Measurements from ENCODE around the gene SKIC8.

Gene SKIC8

DNA sequence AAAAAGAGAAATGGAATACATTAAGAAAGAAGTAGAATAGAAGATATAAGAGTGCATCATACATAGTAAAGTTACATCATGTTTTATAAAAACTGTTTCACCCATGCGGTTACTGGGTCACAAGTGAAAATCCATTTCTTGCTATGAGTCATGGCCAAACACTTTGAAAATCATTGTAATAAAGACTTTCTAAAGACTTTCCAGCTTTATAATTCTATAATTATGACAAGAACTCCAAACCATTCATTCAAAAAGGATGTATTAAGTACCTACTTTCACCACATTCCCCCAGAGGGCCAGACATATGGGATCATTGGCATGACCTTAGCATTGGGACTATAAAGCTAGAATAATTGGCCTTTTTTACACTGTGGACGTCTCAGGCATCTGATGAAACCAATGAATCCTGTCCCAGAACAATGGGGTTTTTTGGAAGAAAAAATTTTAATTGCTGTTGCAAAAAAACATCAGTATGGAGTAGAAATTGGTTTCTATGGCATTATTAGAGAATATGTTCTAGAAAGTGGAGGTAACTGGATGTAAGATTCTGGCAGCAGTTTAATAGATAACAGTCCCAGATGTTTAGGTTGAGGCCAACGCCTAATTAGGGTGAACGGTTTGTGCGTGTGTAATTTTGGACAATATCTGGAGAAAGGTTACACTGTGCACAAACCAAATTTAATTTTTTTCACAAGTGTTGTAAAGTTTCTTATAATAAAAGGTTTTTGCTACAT, 3.3 kb upstream of the SKIC8 start:
- in situ Hi-C loops (cut with HindIII; ENCODE audit: low sequenced_read_pairs) = no loop called here

DNA sequence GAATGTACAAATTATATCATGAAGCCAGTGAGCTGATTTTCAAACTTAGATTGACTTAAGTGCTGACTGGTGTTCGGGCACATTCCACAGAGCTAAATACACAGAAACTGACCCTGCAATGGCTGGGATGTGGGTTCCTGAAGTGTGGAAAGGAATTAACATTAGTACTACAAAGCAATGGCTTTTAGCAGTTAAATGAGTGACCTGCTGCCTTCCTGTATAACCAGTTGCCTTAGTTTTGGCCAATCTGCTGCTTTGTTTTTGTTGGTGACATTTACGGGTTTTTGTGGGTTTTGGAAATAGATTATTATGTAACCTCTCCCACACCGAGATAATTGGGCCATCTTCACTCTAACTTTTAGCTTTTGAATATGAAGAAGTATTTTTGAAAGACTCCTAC, 2.4 kb upstream of the SKIC8 start:
- in situ Hi-C loops (cut with HindIII; ENCODE audit: low sequenced_read_pairs) = no loop called here

DNA sequence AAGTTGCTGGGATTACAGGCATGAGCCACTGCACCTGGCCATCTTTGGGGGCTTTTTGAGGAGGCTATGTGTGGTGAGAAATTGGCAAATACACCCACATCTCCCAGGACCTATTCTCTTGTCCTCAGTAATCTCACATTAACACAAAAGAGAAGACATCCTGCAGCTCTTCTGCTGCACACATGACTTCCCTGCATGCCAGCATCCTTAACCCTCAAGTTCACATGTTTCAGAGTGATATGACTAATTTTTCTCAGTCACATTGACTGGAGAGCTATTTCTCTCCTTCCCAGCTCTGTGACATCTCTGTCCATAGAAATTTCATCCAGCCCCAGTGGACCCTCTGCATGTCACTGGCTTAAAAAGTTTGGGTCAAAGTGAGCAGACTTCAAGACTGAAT, 1.9 kb upstream of the SKIC8 start:
- in situ Hi-C loops (cut with HindIII; ENCODE audit: low sequenced_read_pairs) = no loop called here

DNA sequence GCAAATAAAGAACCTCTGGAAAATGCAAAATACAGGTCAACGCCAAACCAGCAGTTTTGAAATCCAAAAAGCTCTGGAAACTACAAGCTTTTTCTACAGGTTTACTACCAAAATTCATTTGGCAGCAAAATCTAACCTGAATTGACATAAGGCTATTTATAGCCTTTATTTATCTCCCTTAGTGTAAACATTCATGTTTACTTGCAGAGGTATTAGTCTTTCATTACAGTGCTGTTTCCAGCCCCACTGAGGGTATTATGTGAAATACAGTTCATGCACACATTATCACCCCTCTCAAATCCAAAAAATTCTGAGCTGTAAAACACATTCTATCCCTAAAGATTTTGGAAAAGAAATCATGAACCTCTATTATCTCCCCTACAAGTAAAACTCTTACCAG, 7.2 kb downstream of the SKIC8 start:
- in situ Hi-C loops (cut with HindIII; ENCODE audit: low sequenced_read_pairs) = no loop called here

DNA sequence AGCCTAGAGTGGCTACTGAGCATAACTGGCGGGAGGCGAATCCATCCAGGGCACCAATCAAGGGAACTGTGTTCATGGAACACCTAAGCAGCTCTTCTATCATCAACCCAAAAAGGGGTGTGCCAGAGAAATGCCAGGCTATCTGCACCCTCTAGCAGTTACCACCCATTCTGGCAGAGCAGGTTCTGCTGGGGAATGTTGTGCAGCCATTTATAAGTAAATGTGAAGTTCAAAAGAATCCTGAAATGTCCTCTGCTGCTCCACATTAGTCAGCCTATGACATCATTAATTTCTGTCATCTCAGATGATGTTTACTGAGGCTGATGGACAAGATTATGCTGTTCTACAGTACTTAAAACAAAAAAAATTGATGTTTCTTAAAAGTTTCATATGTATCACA, 7.7 kb downstream of the SKIC8 start:
- in situ Hi-C loops (cut with HindIII; ENCODE audit: low sequenced_read_pairs) = no loop called here

DNA sequence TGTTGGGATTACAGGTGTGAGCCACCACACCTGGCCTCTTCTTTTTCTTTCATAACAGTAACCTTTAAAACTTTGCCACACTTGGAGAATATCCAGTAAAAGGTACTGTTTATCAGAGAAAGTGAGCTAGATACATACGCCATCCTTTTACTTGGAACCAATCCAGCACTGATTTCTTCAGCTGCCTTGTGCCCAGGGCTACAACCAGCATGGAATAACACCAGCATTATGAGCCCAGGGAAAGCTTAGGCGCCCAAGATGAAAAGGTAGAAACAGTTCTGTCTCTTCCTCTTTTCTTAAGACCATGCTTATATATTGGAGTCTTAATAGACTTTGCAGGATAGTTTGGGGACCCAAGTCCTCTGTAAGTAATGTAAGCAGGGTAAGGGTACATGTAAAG, 8.4 kb downstream of the SKIC8 start:
- in situ Hi-C loops (cut with HindIII; ENCODE audit: low sequenced_read_pairs) = no loop called here

DNA sequence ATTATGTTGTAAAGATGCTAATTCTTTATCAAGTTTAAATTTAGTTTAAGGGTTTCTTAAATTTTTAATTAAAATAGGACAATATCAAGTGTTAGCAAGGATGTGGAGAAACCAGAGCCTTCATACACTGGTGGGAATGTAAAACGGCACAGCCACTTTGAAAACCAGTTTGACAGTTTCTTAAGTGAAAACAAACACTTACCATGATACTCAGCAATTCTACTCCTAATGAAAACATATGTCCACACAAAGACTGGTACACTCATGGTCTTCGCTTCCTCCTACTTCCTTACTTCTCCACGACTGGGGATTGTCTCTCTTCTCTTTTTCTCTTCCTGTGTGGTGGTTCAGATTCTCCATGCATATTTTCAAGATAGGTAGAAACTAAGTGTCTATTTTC, 9.2 kb downstream of the SKIC8 start:
- in situ Hi-C loops (cut with HindIII; ENCODE audit: low sequenced_read_pairs) = no loop called here

DNA sequence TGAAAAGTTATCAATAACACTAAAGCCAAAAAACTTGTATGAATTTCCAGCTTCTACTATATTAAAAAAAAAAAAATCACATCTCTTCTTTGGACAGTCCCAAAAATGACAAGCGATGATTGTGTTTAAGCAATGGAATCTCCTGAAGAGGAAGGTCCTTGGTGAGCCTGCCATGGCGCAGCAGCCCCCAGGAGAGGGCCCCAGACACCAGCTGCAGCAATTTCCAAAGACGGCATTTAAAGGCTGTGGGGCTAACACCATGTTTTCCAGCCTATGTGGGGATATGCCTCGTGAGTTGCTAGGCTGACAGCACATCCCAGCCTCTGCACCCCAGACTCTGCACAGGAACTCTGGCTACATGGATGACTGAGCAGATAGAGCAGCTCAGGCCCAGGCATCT, 14.7 kb downstream of the SKIC8 start:
- in situ Hi-C loops (cut with HindIII; ENCODE audit: low sequenced_read_pairs) = no loop called here

DNA sequence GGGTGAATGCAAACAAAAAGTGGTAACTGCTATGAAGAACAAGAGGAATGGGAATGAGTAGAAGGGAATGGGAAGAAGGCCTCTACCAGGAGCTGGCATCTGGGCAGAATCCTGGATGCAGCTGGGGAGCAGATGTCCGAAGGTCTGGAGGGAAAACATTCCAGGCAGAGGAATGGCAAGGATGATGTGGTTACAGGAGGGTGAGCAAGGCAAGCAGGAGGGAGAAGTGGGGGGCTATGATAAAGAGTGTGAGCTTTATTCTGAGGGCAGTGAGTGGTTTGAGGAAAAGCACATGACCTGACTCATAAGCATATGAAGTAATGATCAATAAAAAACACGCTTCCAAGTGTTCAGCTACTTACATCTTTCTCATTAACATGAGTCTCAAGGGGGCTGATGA, 17.1 kb downstream of the SKIC8 start:
- in situ Hi-C loops (cut with HindIII; ENCODE audit: low sequenced_read_pairs) = no loop called here

DNA sequence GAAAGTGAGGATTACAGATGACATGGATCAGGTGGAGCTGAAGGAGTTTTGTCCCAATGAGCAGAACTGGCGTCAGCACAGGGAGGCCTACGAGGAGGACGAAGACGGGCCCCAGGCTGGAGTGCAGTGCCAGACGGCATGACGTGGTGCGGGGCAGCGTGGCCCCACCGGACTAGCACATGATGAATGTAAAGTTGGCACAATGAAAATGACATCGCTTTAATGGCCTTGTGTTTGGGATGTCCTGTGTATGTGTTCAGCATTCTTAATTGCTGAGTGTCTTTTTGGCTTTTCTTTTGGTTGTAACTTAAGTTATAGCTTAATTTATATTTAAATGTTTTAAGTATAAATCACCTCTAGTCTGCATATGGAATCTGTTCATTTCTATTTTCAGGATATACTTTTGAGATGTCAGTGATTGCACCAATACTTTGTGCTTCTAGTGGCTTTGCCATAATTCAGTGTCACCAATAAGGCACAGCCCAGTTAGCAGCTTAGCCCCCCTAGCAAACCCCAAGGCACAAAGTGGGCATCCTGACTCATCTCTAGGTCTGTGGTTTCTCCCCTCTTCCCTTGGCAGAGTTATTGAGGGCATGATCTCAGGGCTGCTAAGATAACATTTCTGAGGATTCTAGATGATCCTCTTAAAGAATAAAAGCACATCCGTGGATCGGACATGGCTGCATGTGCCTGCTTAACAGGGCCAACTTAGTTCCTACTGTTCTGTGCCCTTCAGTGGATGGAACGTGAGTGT, 18.9 kb downstream of the SKIC8 start:
- in situ Hi-C loops (cut with HindIII; ENCODE audit: low sequenced_read_pairs) = no loop called here

DNA sequence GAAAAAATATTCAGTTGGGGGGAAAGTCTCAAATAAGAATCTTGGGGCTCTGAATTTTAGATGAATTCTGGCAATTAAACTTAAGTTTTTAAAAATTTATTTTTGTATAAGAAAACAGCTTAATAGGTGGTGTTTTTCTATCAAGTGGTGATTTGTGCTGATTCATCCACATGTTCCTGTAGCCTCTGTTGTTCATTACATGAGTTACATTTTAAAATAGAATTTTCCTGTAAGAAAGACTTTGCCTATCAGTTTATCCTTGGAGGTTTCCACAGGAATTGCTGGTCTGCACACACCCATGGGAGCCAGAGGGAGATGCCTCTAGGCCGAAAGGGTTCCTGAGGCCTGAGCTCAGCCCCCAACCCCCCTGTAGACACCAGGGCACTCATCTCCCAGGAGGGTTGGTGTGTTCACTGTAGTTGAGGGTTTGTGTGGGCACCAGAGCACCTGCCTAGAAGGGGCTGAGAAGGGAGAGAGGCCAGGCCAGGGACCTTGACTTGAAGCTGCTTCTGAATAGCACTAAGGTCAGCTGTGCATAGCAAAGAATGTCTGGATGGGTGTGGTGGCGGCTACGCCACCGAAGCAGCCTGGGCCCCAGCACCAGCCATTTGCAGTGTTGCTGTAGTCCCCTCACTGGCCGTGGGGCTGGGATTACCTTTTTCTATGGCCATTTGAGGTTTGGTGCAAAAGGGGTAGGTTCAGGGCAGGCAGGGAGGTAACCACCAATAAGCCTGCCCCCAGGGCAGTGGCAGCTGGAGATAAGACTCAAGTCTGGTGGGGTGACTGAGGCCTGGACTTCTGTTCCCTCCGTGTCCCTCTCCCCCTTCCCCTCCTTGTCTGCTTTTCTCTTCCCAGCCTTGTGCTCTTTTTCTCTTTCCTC, 23.1 kb downstream of the SKIC8 start:
- in situ Hi-C loops (cut with HindIII; ENCODE audit: low sequenced_read_pairs) = no loop called here

DNA sequence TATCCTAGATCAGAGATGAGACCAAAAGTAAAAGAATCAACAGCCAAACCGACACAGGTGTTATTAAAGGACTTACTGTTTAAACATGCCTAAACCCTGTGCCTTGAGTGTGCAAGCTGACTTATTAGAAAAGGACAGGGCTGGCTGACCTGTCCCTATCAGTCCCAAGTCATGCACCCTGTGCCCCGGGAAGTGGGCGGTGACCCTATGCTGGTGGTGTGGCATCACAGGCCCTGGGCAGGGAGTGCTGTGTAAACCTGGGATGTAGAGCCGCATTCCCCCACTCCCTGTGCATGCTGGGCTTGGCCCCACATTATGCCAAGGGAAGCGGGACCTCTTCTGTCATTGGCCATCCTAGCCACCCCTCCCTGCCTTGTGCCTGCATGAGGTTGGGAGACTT, 24.4 kb downstream of the SKIC8 start:
- in situ Hi-C loops (cut with HindIII; ENCODE audit: low sequenced_read_pairs) = no loop called here

DNA sequence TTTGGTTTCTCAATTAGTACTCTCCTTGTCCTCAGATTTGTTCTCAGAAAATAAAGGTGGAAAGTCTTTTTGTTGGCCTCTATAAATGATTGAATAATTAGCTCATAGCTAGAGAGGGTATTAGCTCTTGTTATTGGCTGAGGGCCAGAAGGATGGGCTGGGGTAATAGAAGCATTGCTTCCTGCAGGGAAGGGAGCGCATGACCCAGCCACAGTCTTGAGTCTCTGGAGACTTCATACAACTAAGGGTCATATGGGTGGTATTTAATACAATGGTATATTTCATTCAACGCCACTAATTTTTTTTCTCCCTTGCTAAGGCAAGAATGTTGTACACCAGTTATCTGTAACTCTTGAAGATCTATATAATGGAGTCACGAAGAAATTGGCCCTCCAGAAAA, 26.6 kb downstream of the SKIC8 start:
- in situ Hi-C loops (cut with HindIII; ENCODE audit: low sequenced_read_pairs) = no loop called here

DNA sequence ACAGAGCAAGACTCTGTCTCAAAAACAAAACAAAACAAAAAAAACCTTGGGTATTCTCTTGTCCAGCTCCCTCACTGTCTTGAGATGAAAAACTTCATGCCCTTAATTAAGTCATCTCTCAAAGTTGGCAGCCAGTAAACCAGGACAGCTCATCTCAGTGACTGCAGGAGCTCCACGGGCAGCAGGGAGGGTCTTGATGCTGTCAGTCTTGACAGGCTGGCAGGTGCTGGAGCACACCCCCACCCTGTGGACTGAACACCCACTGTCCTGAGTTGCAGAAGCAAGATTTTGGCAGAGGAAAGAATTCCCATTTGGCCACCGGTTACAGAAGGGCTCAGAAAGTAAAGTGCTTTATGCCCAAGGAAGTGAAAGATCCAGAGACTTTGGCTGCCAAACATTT, 27.1 kb downstream of the SKIC8 start:
- in situ Hi-C loops (cut with HindIII; ENCODE audit: low sequenced_read_pairs) = no loop called here

DNA sequence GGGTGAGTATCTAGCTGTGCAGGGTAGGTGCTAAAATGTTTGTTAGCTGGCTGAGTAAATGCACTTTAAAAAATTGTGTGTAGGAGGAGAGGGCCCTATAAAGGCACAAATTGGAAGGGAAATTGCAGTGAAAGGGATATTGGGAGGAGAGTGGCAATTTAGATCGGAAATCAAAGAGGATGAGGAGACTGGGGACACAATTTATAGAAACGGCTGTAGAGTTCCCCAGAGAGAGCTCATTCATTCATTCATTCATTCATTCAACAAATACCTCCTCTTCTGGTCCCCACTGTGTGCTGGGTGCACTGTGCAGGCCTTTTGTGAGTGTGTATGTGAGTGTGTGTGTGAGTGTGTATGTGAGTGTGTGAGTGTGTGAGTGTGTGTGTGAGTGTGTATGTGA, 32.6 kb downstream of the SKIC8 start:
- in situ Hi-C loops (cut with HindIII; ENCODE audit: low sequenced_read_pairs) = no loop called here

DNA sequence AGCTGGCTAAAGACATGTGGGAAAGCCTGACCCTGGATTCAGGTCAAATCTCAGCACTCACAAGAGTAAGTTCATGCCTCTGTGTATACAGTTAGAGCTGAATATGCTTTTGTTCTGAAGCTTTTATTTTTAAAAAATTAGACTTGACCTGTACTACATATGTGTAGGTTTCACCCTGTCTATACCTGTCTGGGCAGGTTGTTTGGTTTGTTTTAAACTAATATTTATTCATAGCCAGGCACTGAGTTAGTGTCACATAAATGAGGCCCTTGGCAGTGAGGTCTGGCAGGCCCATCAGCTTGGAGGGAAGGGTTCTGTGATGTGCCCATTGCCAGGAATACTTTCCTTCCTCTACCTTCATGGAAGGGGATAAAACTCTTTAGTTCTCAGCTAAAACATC, 33.2 kb downstream of the SKIC8 start:
- in situ Hi-C loops (cut with HindIII; ENCODE audit: low sequenced_read_pairs) = no loop called here

DNA sequence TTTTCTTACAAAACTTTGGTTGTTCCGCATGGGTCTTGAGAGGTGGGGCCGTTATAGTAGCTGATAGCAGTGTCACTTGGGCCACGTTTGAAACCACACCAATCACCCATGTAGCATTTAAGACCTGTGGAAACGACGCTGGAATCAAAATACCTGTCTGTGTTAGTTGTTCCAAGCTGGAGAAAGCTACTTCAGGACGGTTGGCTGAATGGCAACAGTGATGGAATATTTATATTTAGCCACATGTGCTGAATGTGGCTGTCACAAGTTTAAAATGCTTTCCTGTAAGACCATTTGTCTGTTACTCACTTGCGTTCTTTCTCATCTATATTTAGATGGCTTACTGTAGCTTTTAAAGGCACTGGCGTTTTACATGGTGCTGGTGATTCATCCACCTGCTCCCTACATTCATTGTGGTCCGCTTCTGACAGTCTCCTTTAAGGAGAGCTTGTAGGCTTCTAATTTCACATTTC, 33.6 kb downstream of the SKIC8 start:
- in situ Hi-C loops (cut with HindIII; ENCODE audit: low sequenced_read_pairs) = no loop called here

DNA sequence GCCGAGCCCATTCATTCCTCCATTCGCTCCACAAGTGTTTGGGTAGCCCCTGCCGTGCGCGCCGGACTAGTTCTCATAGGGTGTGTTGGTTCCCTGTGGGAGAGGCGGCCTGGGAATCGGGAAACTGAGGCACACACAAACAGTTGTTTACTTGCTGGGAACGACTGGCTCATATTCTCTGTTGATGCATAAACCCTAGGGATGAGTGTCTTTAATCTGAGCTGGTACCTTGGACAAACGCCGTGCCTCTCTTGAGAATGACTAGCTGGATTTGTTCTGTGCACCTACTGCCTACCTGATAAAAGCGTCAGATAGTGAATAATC, 34.3 kb downstream of the SKIC8 start:
- in situ Hi-C loops (cut with HindIII; ENCODE audit: low sequenced_read_pairs) = no loop called here

DNA sequence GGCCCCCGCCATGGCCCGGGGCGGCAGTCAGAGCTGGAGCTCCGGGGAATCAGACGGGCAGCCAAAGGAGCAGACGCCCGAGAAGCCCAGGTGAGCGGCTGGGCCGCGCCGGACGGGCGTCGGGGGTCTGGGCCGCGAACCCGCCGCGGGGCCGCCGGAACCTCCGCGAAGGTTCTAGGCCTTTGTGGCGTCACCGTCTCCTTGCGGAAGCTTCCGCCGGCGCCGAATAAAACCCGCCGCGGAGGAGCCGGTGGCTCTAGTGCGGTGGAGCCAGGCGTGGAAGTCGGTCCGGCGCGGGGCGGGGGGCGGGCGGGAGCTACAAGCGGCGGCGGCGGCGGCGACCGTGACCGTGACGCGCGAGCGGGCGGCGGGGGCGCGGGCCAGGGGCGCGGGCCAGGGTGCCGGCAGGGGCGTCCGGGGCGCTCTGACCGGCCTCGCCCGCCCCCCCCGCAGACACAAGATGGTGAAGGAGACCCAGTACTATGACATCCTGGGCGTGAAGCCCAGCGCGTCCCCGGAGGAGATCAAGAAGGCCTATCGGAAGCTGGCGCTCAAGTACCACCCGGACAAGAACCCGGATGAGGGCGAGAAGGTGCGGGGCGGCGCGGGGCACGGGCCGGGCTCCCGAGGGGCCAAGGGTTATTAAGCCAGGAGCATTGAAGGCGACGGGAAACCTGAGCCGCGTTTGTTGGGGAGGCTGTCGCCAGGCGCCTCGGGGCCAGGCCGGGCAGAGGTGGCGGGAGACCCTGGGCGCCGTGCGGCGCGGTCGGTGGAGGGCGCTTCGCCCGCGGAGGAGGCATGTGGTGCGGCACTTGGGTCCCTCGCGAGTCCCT, 34.9 kb downstream of the SKIC8 start, which contains the start of gene DNAJA4:
Gene DNAJA4, plus strand, starts transcription at position 259 of the 833 bp plus-strand sequence. Its CDS starts 202 bp downstream, at position 461.
- in situ Hi-C loops (cut with HindIII; ENCODE audit: low sequenced_read_pairs) = no loop called here

DNA sequence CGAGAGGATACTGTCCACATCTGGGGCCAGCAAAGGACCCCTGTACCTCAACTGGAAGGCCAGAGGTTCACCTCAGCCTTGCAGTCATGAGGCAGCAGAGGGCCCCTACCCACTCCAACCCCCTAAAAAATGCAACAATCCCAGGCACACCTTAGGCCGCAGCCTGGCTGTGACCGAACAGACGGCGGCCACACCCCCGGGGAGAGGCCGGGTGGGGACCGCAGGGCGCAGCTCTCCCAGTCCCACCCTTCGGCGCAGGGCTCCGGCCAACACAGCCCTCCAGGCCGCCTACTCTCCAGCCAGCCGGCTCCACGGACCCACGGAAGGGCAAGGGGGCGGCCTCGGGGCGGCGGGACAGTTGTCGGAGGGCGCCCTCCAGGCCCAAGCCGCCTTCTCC, 35.5 kb downstream of the SKIC8 start:
- in situ Hi-C loops (cut with HindIII; ENCODE audit: low sequenced_read_pairs) = no loop called here

DNA sequence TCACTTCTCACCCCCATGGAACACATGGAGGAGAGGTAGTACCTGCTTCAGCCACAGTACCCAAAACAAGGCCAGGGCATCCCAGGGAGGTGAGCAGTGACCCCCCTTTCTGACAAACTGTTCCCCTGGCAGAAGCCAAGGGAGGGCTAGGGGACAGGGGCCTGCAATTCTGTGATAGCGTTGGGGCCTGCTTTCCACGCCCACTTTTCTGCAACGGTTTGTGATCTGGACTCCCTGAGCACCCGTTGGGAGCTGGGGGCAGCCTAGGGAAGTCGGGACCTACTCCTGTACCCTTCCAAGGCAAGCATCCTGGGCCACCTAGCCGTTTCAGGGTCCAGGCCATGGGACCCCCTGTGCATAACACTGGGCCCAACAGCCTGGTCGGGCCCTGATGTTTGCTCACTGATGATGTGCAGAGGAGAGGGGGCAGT, 36.0 kb downstream of the SKIC8 start:
- in situ Hi-C loops (cut with HindIII; ENCODE audit: low sequenced_read_pairs) = no loop called here

Data from endothelial cell of hepatic sinusoid (primary cell).